ENCODE data around the gene ARAP3. TPM values are rescaled to one million over a fixed set of nuclear protein-coding genes. Genes with fewer than 3 reads are reported as not detected.

ARAP3 gene
- total and polyA plus RNA-seq, 2 donors (not counting 1 experiment from before 2014, with no cell fraction given) = 0.34 to 3.7 TPM

- peaks cover 60% of the 10 kb centered on the region for H3K4me1 Mint-ChIP-seq
- no peaks in the 10 kb centered on the region for H3K27me3 Mint-ChIP-seq
- Histone ChIP-seq H3K4me1 (ENCODE audit: control insufficient read depth in 2 of 2, insufficient read depth in 2 of 2, low read length in 2 of 2) (peaks cover 51% of the 10 kb centered on the region in 2 donors), H3K9me3 (ENCODE audit: control extremely low read depth in 1 of 3, control insufficient read depth in 2 of 3, insufficient read depth in 1 of 3, low read length in 2 of 3) (peaks cover 0 to 4% (median 0%) of the 10 kb centered on the region in 3 donors), H3K36me3 (replicated peaks in 1 of 2; ENCODE audit: control extremely low read depth in 1 of 2, control insufficient read depth in 1 of 2, extremely low read depth in 1 of 2, insufficient read depth in 2 of 2, low read length in 1 of 2) (peaks cover 0 to 26% of the 10 kb centered on the region in 2 experiments), H3K9ac (ENCODE audit: low read length) (peak overlapping the region; percentile 93), H2AFZ (ENCODE audit: insufficient read depth, low read depth, low read length, poor library complexity, severe bottlenecking) (peak overlapping the region; percentile 85), H4K20me1 (ENCODE audit: control insufficient read depth, insufficient read depth, low read length, poor library complexity, severe bottlenecking) (peaks cover 9% of the 10 kb centered on the region), H3K27me3 (replicated peaks in 1 of 4; ENCODE audit: control extremely low read depth in 1 of 4, control insufficient read depth in 3 of 4, insufficient read depth in 4 of 4, low read length in 3 of 4) (no peaks in the 10 kb centered on the region), H3K27ac (ENCODE audit: low read length in 2 of 2) (peak overlapping the region; percentile 86 to 92), H3K4me3 (ENCODE audit: control extremely low read depth in 1 of 5, extremely low read depth in 1 of 5, insufficient read depth in 1 of 5, low read depth in 2 of 5, low read length in 4 of 5) (peak overlapping the region; percentile 84 to 98 (median 94)), H3K79me2 (ENCODE audit: control insufficient read depth, insufficient read depth, low read length) (peaks cover 76% of the 10 kb centered on the region), H3K4me2 (replicated peaks; ENCODE audit: low read depth, low read length, poor library complexity, severe bottlenecking) (peak overlapping the region; percentile 84)
- peak overlapping the region; percentile 93 for H3K4me3 Mint-ChIP-seq
- DNase-seq = peak; percentile 74
- peak; percentile 19 for ATAC-seq (ENCODE audit: low read depth)
- H3K9me3 Mint-ChIP-seq (ENCODE audit: insufficient read depth) = no peaks in the 10 kb centered on the region
- intact Hi-C loops (cut with micrococcal nuclease) = loop anchor here (2.0 kb wide), 1 partner anchor 187 kb away; the partner anchor contains the start of gene PCDHGA12
- H3K27ac Mint-ChIP-seq = peak overlapping the region; percentile 91
- CTCF ChIA-PET = interaction anchor here (0.7 to 28.1 kb wide), 26 partner anchors 9 to 351 kb away, joined by 3 to 760 read pairs (median 5); partner anchors contain the start of genes DELE1, FCHSD1, HDAC3 and PCDHGB7
- WGBS (ENCODE audit: insufficient coverage) = 1% methylated on average over 36 of the region's 36 CpGs
- POLR2A ChIA-PET = interaction anchor here (0.5 to 4.4 kb wide), 14 partner anchors 9 to 297 kb away, joined by 3 to 34 read pairs (median 6); partner anchors contain the start of genes FCHSD1, HDAC3, RELL2 and TAF7
- TF ChIP-seq CTCF (IDR thresholded peaks at IDR 0.05) (no peak), EZH2 (IDR thresholded peaks at IDR 0.05; ENCODE audit: borderline replicate concordance, insufficient read depth, low read depth, low read length, poor library complexity, severe bottlenecking) (no peak)
Measured at GRCh38 chr5:141618030-141618803, 63.8 kb downstream of the ARAP3 start.

Measured in B cell (primary cell).